Mononuclear cell (primary cell): ENCODE data around the gene AP4E1. TPM values are rescaled to one million over a fixed set of nuclear protein-coding genes. Genes with fewer than 3 reads are reported as not detected.
"Not testable (repeated sequence)": the region's sequence is repeated elsewhere in the genome, so short reads cannot be mapped to it uniquely, and the experiment has no call there.

Experiments used
- H3K27me3 ChIP-seq: 2 replicates; pipeline ENCODE4 v1.6.0; 2011; ENCODE audit warnings: low read length, control low read depth; ENCODE audit not compliant: insufficient read depth
- H3K4me1 ChIP-seq: 2 replicates; pipeline ENCODE4 v1.5.1; 2011; ENCODE audit warnings: mild to moderate bottlenecking, low read length, control low read depth; ENCODE audit not compliant: insufficient read depth
- H3K4me3 ChIP-seq: 2 replicates; pipeline ENCODE4 v1.5.1; 2011; ENCODE audit warnings: mild to moderate bottlenecking, low read length, moderate library complexity
- H3K9me3 ChIP-seq: 2 replicates; pipeline ENCODE4 v1.5.1; 2011; ENCODE audit warnings: low read depth, mild to moderate bottlenecking, control low read depth, low read length
- total RNA-seq: library from RNA; depleted of rRNA; stranded (reverse); fragments of >200 nt; gene quantifications from one replicate; pipeline ENCODE4 v1.2.3, GENCODE V29; 2012

The AP4E1 gene
- total RNA-seq, 1 donor: 11.2 TPM

GRCh38 chr15:51006336-51006985 is 98.0 kb downstream of the AP4E1 start:
- Histone ChIP-seq H3K27me3 (no peaks in the 10 kb centered on the region), H3K4me1 (no peaks in the 10 kb centered on the region), H3K4me3 (no peak overlapping the region), H3K9me3 (no peaks in the 10 kb centered on the region)

GRCh38 chr15:51007131-51007666 is 98.7 kb downstream of the AP4E1 start:
- Histone ChIP-seq H3K27me3 (no peaks in the 10 kb centered on the region), H3K4me3 (no peak overlapping the region), H3K9me3 (no peaks in the 10 kb centered on the region), H3K4me1 (no peaks in the 10 kb centered on the region)

GRCh38 chr15:51011212-51011611 is 102.7 kb downstream of the AP4E1 start:
- Histone ChIP-seq H3K4me1 (no peaks in the 10 kb centered on the region), H3K9me3 (no peaks in the 10 kb centered on the region), H3K27me3 (no peaks in the 10 kb centered on the region), H3K4me3 (no peak overlapping the region)

- Histone ChIP-seq H3K9me3 (no peaks in the 10 kb centered on the region), H3K27me3 (no peaks in the 10 kb centered on the region), H3K4me1 (no peaks in the 10 kb centered on the region), H3K4me3 (no peak overlapping the region)
Observed at GRCh38 chr15:51016615-51017014, 108.1 kb downstream of the AP4E1 start.

GRCh38 chr15:51022206-51022605 is 113.7 kb downstream of the AP4E1 start:
- no peaks in the 10 kb centered on the region for H3K9me3 ChIP-seq
- no peak overlapping the region for H3K4me3 ChIP-seq
- no peaks in the 10 kb centered on the region for H3K4me1 ChIP-seq
- no peaks in the 10 kb centered on the region for H3K27me3 ChIP-seq

GRCh38 chr15:51023499-51023898 is 115.0 kb downstream of the AP4E1 start:
- H3K27me3 ChIP-seq: no peaks in the 10 kb centered on the region
- H3K9me3 ChIP-seq: no peaks in the 10 kb centered on the region
- H3K4me1 ChIP-seq: no peaks in the 10 kb centered on the region
- H3K4me3 ChIP-seq: no peak overlapping the region

GRCh38 chr15:51024735-51025453 is 116.4 kb downstream of the AP4E1 start:
- Histone ChIP-seq H3K9me3 (no peaks in the 10 kb centered on the region), H3K4me3 (no peak overlapping the region), H3K27me3 (no peaks in the 10 kb centered on the region), H3K4me1 (no peaks in the 10 kb centered on the region)

GRCh38 chr15:51025454-51025846 is 117.0 kb downstream of the AP4E1 start:
- no peaks in the 10 kb centered on the region for H3K4me1 ChIP-seq
- H3K27me3 ChIP-seq: no peaks in the 10 kb centered on the region
- no peak overlapping the region for H3K4me3 ChIP-seq
- no peaks in the 10 kb centered on the region for H3K9me3 ChIP-seq

GRCh38 chr15:51030649-51031316 is 122.3 kb downstream of the AP4E1 start:
- Histone ChIP-seq H3K9me3 (no peaks in the 10 kb centered on the region), H3K27me3 (no peaks in the 10 kb centered on the region), H3K4me3 (no peak overlapping the region), H3K4me1 (no peaks in the 10 kb centered on the region)

GRCh38 chr15:51037474-51037873 is 129.0 kb downstream of the AP4E1 start:
- not testable (repeated sequence) for H3K4me1 ChIP-seq, H3K9me3 ChIP-seq, H3K27me3 ChIP-seq, H3K4me3 ChIP-seq

GRCh38 chr15:51038162-51038973 is 129.9 kb downstream of the AP4E1 start:
- H3K27me3 ChIP-seq: no peaks in the 10 kb centered on the region
- H3K4me3 ChIP-seq: no peak overlapping the region
- H3K4me1 ChIP-seq: no peaks in the 10 kb centered on the region
- no peaks in the 10 kb centered on the region for H3K9me3 ChIP-seq

GRCh38 chr15:51038974-51039319 is 130.5 kb downstream of the AP4E1 start:
- no peaks in the 10 kb centered on the region for H3K4me1 ChIP-seq
- no peak overlapping the region for H3K4me3 ChIP-seq
- no peaks in the 10 kb centered on the region for H3K9me3 ChIP-seq
- H3K27me3 ChIP-seq: no peaks in the 10 kb centered on the region

- Histone ChIP-seq H3K27me3 (no peaks in the 10 kb centered on the region), H3K4me1 (peaks cover 13% of the 10 kb centered on the region), H3K4me3 (no peak overlapping the region), H3K9me3 (no peaks in the 10 kb centered on the region)
Observed at GRCh38 chr15:51044037-51044727, 135.7 kb downstream of the AP4E1 start.

GRCh38 chr15:51046016-51046415 is 137.5 kb downstream of the AP4E1 start:
- H3K9me3 ChIP-seq: no peaks in the 10 kb centered on the region
- no peak overlapping the region for H3K4me3 ChIP-seq
- H3K4me1 ChIP-seq: peaks cover 16% of the 10 kb centered on the region
- H3K27me3 ChIP-seq: no peaks in the 10 kb centered on the region
